ENCODE results near the gene FYN. TPM values are rescaled to one million over a fixed set of nuclear protein-coding genes. Genes with fewer than 3 reads are reported as not detected.
A peak's percentile ranks its signal among the peaks of the same experiment; 100 is the strongest.

FYN gene
- total and polyA plus RNA-seq, 2 of the 8 experiments (the other 6 are each of a cell fraction or from before 2014, with no cell fraction given) = 46.8 to 97.2 TPM

DNA sequence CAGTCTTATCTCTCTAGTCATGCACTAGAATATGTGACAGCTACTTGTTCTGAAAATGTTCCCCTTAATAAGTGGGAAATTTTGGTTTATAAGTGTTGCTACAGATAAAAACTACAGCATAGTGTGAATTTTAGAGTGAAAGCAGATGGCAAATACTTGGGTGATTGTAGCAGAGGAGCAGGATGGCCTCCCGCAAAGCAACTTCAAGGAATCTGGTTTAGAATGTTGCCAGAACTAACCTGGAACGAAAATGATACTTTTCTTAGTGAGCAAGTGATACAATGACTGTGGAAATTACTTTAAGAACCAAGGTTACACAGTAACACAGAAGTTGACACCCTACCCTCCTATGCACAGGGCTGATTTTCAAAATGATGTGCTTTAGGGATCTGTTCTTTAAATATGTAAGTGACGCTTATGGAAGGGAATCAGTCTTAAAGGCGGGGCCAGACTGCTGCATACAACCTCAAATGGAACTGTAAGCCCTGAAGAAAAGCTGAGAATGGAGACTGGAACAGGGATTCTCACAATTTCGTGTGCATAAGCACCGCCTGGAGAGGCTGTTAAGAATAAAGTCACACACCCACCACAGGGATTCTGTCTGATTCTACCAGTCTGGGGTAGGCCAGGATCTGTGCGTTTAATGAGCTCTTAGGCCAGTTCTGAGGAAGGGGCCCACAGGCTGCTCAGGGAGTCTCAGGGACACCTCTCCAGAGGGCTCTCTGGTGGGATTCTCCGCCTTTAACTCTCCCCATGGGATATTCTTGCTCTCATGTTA is 97.9 kb downstream of the FYN start:
- Histone ChIP-seq H2BK15ac (ENCODE audit: low read length) (no peak overlapping the region), H3K79me1 (ENCODE audit: low read depth, low read length) (no peaks in the 10 kb centered on the region; the same call in 1 of the 2 replicates), H2BK120ac (replicated peaks; ENCODE audit: low read depth, low read length) (no peak overlapping the region), H3K9me3 (ENCODE audit: insufficient read depth in 2 of 2, low read depth in 1 of 2, low read length in 1 of 2) (no peaks in the 10 kb centered on the region), H3K18ac (ENCODE audit: extremely low read depth, low read length) (0 out of 2 replicates have a peak overlapping the region, but pooled peaks have one; percentile 10), H3K79me2 (ENCODE audit: control insufficient read depth in 1 of 2, insufficient read depth in 2 of 2, low read length in 2 of 2) (no peaks in the 10 kb centered on the region; a peak in 1 of 4 replicates), H3K4me1 (replicated peaks in 1 of 4; ENCODE audit: control insufficient read depth in 3 of 4, insufficient read depth in 4 of 4, low read length in 3 of 4) (peaks cover 0 to 10% (median 6%) of the 10 kb centered on the region in 4 experiments; a peak in 4 of 7 replicates), H3K36me3 (ENCODE audit: control insufficient read depth in 2 of 4, insufficient read depth in 4 of 4, low read length in 3 of 4) (no peaks in the 10 kb centered on the region), H3K23ac (ENCODE audit: insufficient read length) (no peak overlapping the region), H2BK5ac (ENCODE audit: low read depth, low read length) (no peak overlapping the region), H2AK5ac (ENCODE audit: low read depth, low read length) (no peak overlapping the region), H3K56ac (replicated peaks; ENCODE audit: insufficient read length, low read depth, low read length) (no peak overlapping the region), H2BK12ac (ENCODE audit: low read depth, low read length) (no peak overlapping the region), H2AFZ (ENCODE audit: low read length) (no peak overlapping the region), H4K20me1 (replicated peaks in 1 of 2; ENCODE audit: control insufficient read depth in 1 of 2, insufficient read depth in 2 of 2, low read length in 2 of 2) (no peaks in the 10 kb centered on the region), H3K4me3 (ENCODE audit: extremely low read depth in 1 of 4, insufficient read depth in 2 of 4, low read depth in 3 of 4, low read length in 4 of 4) (no peak overlapping the region), H4K91ac (replicated peaks; ENCODE audit: insufficient read length, low read length) (no peak overlapping the region), H3K23me2 (ENCODE audit: low read depth, low read length) (no peaks in the 10 kb centered on the region), H4K8ac (ENCODE audit: extremely low read depth, insufficient read depth, low read length) (no peak overlapping the region), H4K5ac (ENCODE audit: insufficient read length, low read depth, low read length) (no peak overlapping the region), H3K27ac (ENCODE audit: low read depth, low read length) (no peak overlapping the region), H3K4ac (replicated peaks; ENCODE audit: insufficient read length, low read depth, low read length) (no peak overlapping the region), H2BK20ac (ENCODE audit: low read length) (no peak overlapping the region), H3K27me3 (replicated peaks in 1 of 4; ENCODE audit: control insufficient read depth in 3 of 4, extremely low read depth in 1 of 4, insufficient read depth in 3 of 4, low read length in 3 of 4) (no peaks in the 10 kb centered on the region), H3K14ac (ENCODE audit: insufficient read length) (no peak overlapping the region), H3K9ac (replicated peaks in 1 of 4; ENCODE audit: extremely low read depth in 1 of 4, low read depth in 3 of 4, low read length in 3 of 4) (no peak overlapping the region), H3K4me2 (ENCODE audit: insufficient read depth in 1 of 2, low read depth in 2 of 2, low read length in 2 of 2) (no peak overlapping the region)
- no peak for FAIRE-seq
- POLR2A ChIA-PET (ENCODE audit: partially characterized antibody) = interaction anchor here (0.6 to 1.2 kb wide), 4 partner anchors 13 to 66 kb away, joined by 3 to 4 read pairs (median 3); no protein-coding TSS in a partner anchor
- WGBS, 2 experiments (ENCODE audit: extremely low coverage in 1 of 2, insufficient coverage in 1 of 2, insufficient read length in 1 of 2, insufficient replicate concordance in 2 of 2, low coverage in 1 of 2, low lambda C conversion rate in 2 of 2, missing lambda C conversion rate in 1 of 2) = 94% methylated on average over 8 of the region's 8 CpGs; no CpG with 5 or more reads in 1 of the 2 experiments
- CTCF ChIA-PET (ENCODE audit: partially characterized antibody) = interaction anchor here (0.6 to 2.8 kb wide), 4 partner anchors 13 to 195 kb away, joined by 3 to 12 read pairs (median 3); no protein-coding TSS in a partner anchor
- no peak for DNase-seq (ENCODE audit: low read depth in 1 of 2, low spot score in 2 of 2)
- TF ChIP-seq BACH1 (IDR thresholded peaks at IDR 0.05; ENCODE audit: low read length) (no peak), HDAC2 (IDR thresholded peaks at IDR 0.05; ENCODE audit: borderline replicate concordance in 1 of 2, low read depth in 2 of 2, low read length in 2 of 2) (no peak), JUN (IDR thresholded peaks at IDR 0.05; ENCODE audit: low read depth, low read length) (no peak), CHD2 (IDR thresholded peaks at IDR 0.05; ENCODE audit: low read length) (no peak), RNF2 (IDR thresholded peaks at IDR 0.05; ENCODE audit: borderline replicate concordance, low read depth, low read length, missing control alignments, poor library complexity, severe bottlenecking) (no peak), CREB1 (IDR thresholded peaks at IDR 0.05) (no peak), NRF1 (IDR thresholded peaks at IDR 0.05; ENCODE audit: low read depth, low read length) (no peak), TAF1 (IDR thresholded peaks at IDR 0.05; ENCODE audit: low read depth, low read length) (no peak), POLR2A (IDR thresholded peaks at IDR 0.05; ENCODE audit: control extremely low read depth in 1 of 2, low read depth in 2 of 2, low read length in 2 of 2) (no peak)
- TF ChIP-seq, protein P1, sequence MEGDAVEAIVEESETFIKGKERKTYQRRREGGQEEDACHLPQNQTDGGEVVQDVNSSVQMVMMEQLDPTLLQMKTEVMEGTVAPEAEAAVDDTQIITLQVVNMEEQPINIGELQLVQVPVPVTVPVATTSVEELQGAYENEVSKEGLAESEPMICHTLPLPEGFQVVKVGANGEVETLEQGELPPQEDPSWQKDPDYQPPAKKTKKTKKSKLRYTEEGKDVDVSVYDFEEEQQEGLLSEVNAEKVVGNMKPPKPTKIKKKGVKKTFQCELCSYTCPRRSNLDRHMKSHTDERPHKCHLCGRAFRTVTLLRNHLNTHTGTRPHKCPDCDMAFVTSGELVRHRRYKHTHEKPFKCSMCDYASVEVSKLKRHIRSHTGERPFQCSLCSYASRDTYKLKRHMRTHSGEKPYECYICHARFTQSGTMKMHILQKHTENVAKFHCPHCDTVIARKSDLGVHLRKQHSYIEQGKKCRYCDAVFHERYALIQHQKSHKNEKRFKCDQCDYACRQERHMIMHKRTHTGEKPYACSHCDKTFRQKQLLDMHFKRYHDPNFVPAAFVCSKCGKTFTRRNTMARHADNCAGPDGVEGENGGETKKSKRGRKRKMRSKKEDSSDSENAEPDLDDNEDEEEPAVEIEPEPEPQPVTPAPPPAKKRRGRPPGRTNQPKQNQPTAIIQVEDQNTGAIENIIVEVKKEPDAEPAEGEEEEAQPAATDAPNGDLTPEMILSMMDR (IDR thresholded peaks at IDR 0.05; ENCODE audit: control extremely low read depth in 1 of 3, insufficient read depth in 1 of 3, low read depth in 1 of 3, low read length in 3 of 3) = no peak
